Activated CD4-positive, alpha-beta T cell treated with anti-CD3 and anti-CD28 coated beads for 36 hours (primary cell): Measurements from ENCODE around the gene LCP1. TPM values are rescaled to one million over a fixed set of nuclear protein-coding genes. Genes with fewer than 3 reads are reported as not detected.

ENCODE experiments used
- ATAC-seq: fragments of 200-7000 bp; cut with Tn5 transposase; one replicate; pipeline ENCODE4 v1.10.0; 2021; ENCODE audit warnings: mild to moderate bottlenecking, moderate library complexity
- CTCF ChIA-PET: fragments of 350-600 bp; sonication (Branson Sonifier 250); formaldehyde crosslinking; loops from one replicate; lab custom pipeline; 2021; ENCODE audit warnings: antibody characterized with exemption; lab: Charles Lee
- POLR2A ChIA-PET: fragments of 350-600 bp; sonication (Branson Sonifier 250); formaldehyde crosslinking; loops from one replicate; lab custom pipeline; 2021; ENCODE audit warnings: antibody characterized with exemption, inconsistent platforms; lab: Charles Lee
- DNase-seq: peaks from one replicate; pipeline ENCODE4 v3.0.0-alpha.2; 2020
- H3K27ac Mint-ChIP-seq: one replicate; pipeline ENCODE4 v1.8.0; 2021; ENCODE audit warnings: mixed read lengths
- H3K27me3 Mint-ChIP-seq: one replicate; pipeline ENCODE4 v1.8.0; 2021; ENCODE audit warnings: mixed read lengths
- H3K36me3 Mint-ChIP-seq: one replicate; pipeline ENCODE4 v1.8.0; 2021; ENCODE audit warnings: low read depth, mixed read lengths
- H3K4me1 Mint-ChIP-seq: one replicate; pipeline ENCODE4 v1.8.0; 2021; ENCODE audit warnings: mixed read lengths
- H3K4me3 Mint-ChIP-seq: one replicate; pipeline ENCODE4 v1.8.0; 2021; ENCODE audit warnings: mild to moderate bottlenecking, moderate library complexity, mixed read lengths
- H3K9me3 Mint-ChIP-seq: one replicate; pipeline ENCODE4 v1.8.0; 2021; ENCODE audit warnings: low read depth, mixed read lengths
- intact Hi-C, 2 experiments: fragments of 100-400 bp; cut with DNase I in 1 of 2; cut with micrococcal nuclease in 1 of 2; formaldehyde crosslinking; loops; one replicate each; pipeline versions ENCODE4 v1.14.2 to v1.15.1; 2022 to 2024; cut with DNase I, micrococcal nuclease
- total RNA-seq, 2 experiments: library from RNA; stranded (reverse); gene quantifications; one replicate each; pipeline ENCODE4 v1.2.3, GENCODE V29; 2021

The LCP1 gene
- total RNA-seq, 2 experiments from 2014 or later = 1,060 to 1,089 TPM

GRCh38 chr13:46181377-46181839 is 569 bp downstream of the LCP1 start:
- Mint-ChIP-seq H3K4me1 (peaks cover 54% of the 10 kb centered on the region), H3K27me3 (no peaks in the 10 kb centered on the region), H3K4me3 (peak overlapping the region; percentile 97), H3K9me3 (no peaks in the 10 kb centered on the region), H3K27ac (peak overlapping the region; percentile 98), H3K36me3 (peaks cover 45% of the 10 kb centered on the region)
- ChIA-PET POLR2A (interaction anchor here (0.7 to 1.9 kb wide), 6 partner anchors 9 to 32 kb away, joined by 3 to 7 read pairs (median 3); no protein-coding TSS in a partner anchor), CTCF (interaction anchor here (0.6 to 8.3 kb wide), 9 partner anchors 8 to 46 kb away, joined by 3 to 69 read pairs (median 3); no protein-coding TSS in a partner anchor)
- DNase-seq = no peak
- intact Hi-C loops = loop anchor here (1.0 to 10.0 kb wide), 10 partner anchors 34 to 1856 kb away; partner anchors contain the start of genes ESD (in 1 of the 2), NUDT15 (in 1 of the 2), RUBCNL (in 1 of the 2) and TPT1 (in 1 of the 2)
- no peak for ATAC-seq

DNA sequence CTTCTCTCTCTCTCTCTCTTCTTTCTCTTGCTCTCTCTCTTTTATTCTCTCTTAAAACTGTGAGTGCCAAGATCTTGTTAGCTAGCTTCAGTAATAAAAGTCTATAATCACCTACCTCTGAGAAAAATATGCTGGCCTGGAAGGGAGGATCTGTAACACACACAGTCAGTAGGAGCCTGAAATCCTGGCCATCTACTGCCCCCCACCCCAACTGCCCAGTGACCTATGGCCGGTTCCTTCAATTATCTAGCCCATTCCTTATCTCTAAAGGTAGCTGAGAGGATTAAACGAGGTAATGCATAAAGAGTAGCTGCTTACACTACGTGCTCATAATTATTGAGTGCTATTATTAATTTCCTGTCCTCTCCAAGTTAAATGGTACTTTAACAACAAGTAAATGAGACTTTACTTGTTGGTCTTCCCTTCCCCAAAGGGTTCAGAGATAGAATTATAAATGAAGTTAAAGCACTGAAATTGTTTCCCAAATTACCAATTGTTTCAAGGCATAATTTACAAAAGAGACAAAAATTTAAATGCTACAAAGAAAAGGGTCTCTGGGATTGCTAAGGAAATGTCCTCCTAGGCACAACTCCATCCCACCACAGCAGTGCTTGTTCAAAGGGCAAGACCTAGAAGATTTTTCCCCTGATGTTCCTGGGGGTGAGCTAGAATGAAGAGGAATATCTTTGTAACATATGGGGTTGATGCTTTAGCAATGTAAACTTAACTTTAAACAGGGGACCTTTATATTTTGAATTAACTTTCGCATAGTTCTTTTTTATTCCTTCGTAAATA is 1.8 kb downstream of the LCP1 start:
- ChIA-PET POLR2A (interaction anchor here (3.1 kb wide), 1 partner anchor 12 kb away, joined by 25 read pairs; no protein-coding TSS in a partner anchor), CTCF (interaction anchor here (1.4 to 8.3 kb wide), 4 partner anchors 12 to 31 kb away, joined by 3 to 69 read pairs (median 10); no protein-coding TSS in a partner anchor)
- peak overlapping the region; percentile 97 for H3K4me3 Mint-ChIP-seq
- ATAC-seq (no peak), DNase-seq (no peak)
- intact Hi-C loops = loop anchor here (1.0 to 10.0 kb wide), 12 partner anchors 12 to 1857 kb away; partner anchors contain the start of genes ESD (in 1 of the 2), LRCH1 (in 1 of the 2), NUDT15 (in 1 of the 2) and RUBCNL (in 1 of the 2)
- H3K27ac Mint-ChIP-seq = peak overlapping the region; percentile 98
- H3K4me1 Mint-ChIP-seq = peaks cover 62% of the 10 kb centered on the region
- peaks cover 55% of the 10 kb centered on the region for H3K36me3 Mint-ChIP-seq
- no peaks in the 10 kb centered on the region for H3K9me3 Mint-ChIP-seq
- H3K27me3 Mint-ChIP-seq = no peaks in the 10 kb centered on the region

- POLR2A ChIA-PET = interaction anchor here (1.1 to 3.1 kb wide), 4 partner anchors 10 to 30 kb away, joined by 3 to 25 read pairs (median 6); no protein-coding TSS in a partner anchor
- Mint-ChIP-seq H3K4me1 (peaks cover 62% of the 10 kb centered on the region), H3K4me3 (peak overlapping the region; percentile 97), H3K36me3 (peaks cover 58% of the 10 kb centered on the region), H3K27ac (peak overlapping the region; percentile 98), H3K9me3 (no peaks in the 10 kb centered on the region), H3K27me3 (no peaks in the 10 kb centered on the region)
- ATAC-seq (no peak), DNase-seq (peak; percentile 88)
- intact Hi-C loops = loop anchor here (1.0 to 10.0 kb wide), 3 partner anchors 11 to 845 kb away; partner anchors contain the start of gene LRCH1 (in 1 of the 2)
- CTCF ChIA-PET = interaction anchor here (0.9 to 8.3 kb wide), 8 partner anchors 7 to 110 kb away, joined by 4 to 69 read pairs (median 8); no protein-coding TSS in a partner anchor
Measured at GRCh38 chr13:46179491-46179908, 2.5 kb downstream of the LCP1 start.

DNA sequence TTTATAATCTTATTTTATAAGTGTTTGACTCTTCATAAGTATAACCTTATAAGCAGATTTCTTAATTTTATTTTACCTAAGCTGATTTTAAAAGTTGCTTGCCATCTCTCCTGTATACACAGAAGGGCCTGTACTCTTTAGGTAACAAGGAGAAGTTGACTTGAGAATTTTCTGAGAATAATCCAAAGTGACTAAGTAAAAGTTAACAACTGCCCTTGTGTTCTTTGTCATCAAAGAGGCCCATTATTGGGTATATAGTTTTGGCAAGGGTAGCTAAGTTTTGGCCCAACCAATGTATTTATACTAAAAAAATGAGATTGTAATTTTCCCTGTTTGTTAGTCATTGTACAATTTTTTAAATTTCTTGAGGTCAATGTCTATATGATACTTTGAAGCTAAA is 3.2 kb downstream of the LCP1 start:
- H3K27ac Mint-ChIP-seq = peak overlapping the region; percentile 98
- DNase-seq (no peak), ATAC-seq (no peak)
- H3K36me3 Mint-ChIP-seq = peaks cover 63% of the 10 kb centered on the region
- POLR2A ChIA-PET = interaction anchor here (1.1 to 3.1 kb wide), 4 partner anchors 9 to 29 kb away, joined by 3 to 25 read pairs (median 6); no protein-coding TSS in a partner anchor
- intact Hi-C loops = loop anchor here (1.0 to 10.0 kb wide), 3 partner anchors 11 to 844 kb away; partner anchors contain the start of gene LRCH1 (in 1 of the 2)
- H3K9me3 Mint-ChIP-seq = no peaks in the 10 kb centered on the region
- H3K4me3 Mint-ChIP-seq = peak overlapping the region; percentile 97
- H3K4me1 Mint-ChIP-seq = peaks cover 61% of the 10 kb centered on the region
- H3K27me3 Mint-ChIP-seq = no peaks in the 10 kb centered on the region
- CTCF ChIA-PET = interaction anchor here (0.9 to 8.3 kb wide), 8 partner anchors 8 to 111 kb away, joined by 4 to 69 read pairs (median 8); no protein-coding TSS in a partner anchor

- Mint-ChIP-seq H3K9me3 (no peaks in the 10 kb centered on the region), H3K27me3 (no peaks in the 10 kb centered on the region), H3K4me1 (peaks cover 61% of the 10 kb centered on the region), H3K27ac (peak overlapping the region; percentile 92), H3K36me3 (peaks cover 69% of the 10 kb centered on the region), H3K4me3 (peak overlapping the region; percentile 97)
- ChIA-PET POLR2A (interaction anchor here (2.0 to 3.1 kb wide), 2 partner anchors 10 to 13 kb away, joined by 8 to 25 read pairs; no protein-coding TSS in a partner anchor), CTCF (interaction anchor here (1.0 to 8.3 kb wide), 5 partner anchors 8 to 18 kb away, joined by 4 to 69 read pairs (median 13); no protein-coding TSS in a partner anchor)
- ATAC-seq (no peak), DNase-seq (no peak)
- intact Hi-C loops = loop anchor here (2.0 to 10.0 kb wide), 2 partner anchors 375 to 843 kb away; partner anchors contain the start of gene LRCH1 (in 1 of the 2)
Measured at GRCh38 chr13:46178143-46178542, 3.8 kb downstream of the LCP1 start.

DNA sequence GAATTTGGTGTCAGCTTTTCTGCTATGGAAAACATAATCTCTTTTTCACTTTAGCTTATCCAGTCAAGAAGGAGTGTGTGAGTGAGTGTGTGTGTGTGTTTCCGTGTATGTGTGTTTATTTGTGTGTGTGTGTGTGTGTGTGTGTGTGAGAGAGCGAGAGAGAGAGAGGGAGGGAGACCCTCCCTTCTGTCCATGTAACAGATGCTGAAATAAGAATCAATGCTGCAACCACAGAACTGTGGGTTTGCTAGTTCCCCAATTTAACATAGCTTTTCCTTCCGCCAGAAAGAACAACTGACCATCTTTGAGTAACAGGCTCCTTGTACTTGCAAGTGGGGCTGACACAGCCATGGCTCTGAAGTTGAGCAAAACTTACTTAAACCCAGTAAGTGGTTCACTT is 5.2 kb downstream of the LCP1 start:
- H3K27me3 Mint-ChIP-seq = no peaks in the 10 kb centered on the region
- H3K9me3 Mint-ChIP-seq = no peaks in the 10 kb centered on the region
- peak overlapping the region; percentile 97 for H3K4me3 Mint-ChIP-seq
- ChIA-PET CTCF (interaction anchor here (0.8 to 8.3 kb wide), 6 partner anchors 9 to 30 kb away, joined by 3 to 69 read pairs (median 4); no protein-coding TSS in a partner anchor), POLR2A (interaction anchor here (0.6 to 1.5 kb wide), 3 partner anchors 8 to 781 kb away, joined by 3 to 5 read pairs (median 3); no protein-coding TSS in a partner anchor)
- DNase-seq (no peak), ATAC-seq (no peak)
- peak overlapping the region; percentile 92 for H3K27ac Mint-ChIP-seq
- peaks cover 65% of the 10 kb centered on the region for H3K4me1 Mint-ChIP-seq
- H3K36me3 Mint-ChIP-seq = peaks cover 81% of the 10 kb centered on the region
- intact Hi-C loops = loop anchor here in 1 of 2 experiments (10.0 kb wide), 1 partner anchor 842 kb away; no protein-coding TSS in a partner anchor

DNA sequence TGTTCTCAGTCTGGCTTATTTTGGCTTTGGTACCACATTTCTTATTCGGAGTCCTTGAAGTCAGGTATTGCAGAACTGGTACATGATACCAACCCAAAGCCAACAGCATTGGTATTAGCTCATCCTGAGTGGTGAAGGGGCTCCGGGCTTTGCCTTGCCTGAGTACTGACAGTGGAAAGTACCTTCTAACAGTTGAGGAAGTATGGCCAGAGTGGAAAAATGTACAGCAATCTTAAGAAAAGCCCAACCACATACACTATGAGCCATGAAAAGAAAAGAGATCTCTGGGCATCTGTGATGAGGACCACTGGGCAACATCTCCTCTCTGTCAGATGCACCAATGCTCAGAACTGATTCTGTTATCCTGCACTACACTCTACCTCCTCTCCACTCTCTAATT is 8.3 kb downstream of the LCP1 start:
- CTCF ChIA-PET = interaction anchor here (0.6 to 8.3 kb wide), 5 partner anchors 8 to 176 kb away, joined by 3 to 69 read pairs (median 3); partner anchors contain the start of gene LCP1
- POLR2A ChIA-PET = interaction anchor here (1.6 kb wide), 1 partner anchor 8 kb away, joined by 5 read pairs; no protein-coding TSS in a partner anchor
- DNase-seq = peak; percentile 60
- Mint-ChIP-seq H3K4me3 (peak overlapping the region; percentile 67), H3K27me3 (no peaks in the 10 kb centered on the region), H3K9me3 (no peaks in the 10 kb centered on the region), H3K36me3 (peaks cover 85% of the 10 kb centered on the region), H3K27ac (peak overlapping the region; percentile 85), H3K4me1 (peaks cover 90% of the 10 kb centered on the region)
- intact Hi-C loops = loop anchor here in 1 of 2 experiments (10.0 kb wide), 1 partner anchor 839 kb away; no protein-coding TSS in a partner anchor
- peak; percentile 43 for ATAC-seq

GRCh38 chr13:46172531-46172991 is 9.4 kb downstream of the LCP1 start:
- ChIA-PET POLR2A (interaction anchor here (0.7 to 1.1 kb wide), 2 partner anchors 9 to 71 kb away, joined by 3 to 7 read pairs; partner anchors contain the start of gene LCP1), CTCF (interaction anchor here (0.9 to 6.2 kb wide), 8 partner anchors 9 to 149 kb away, joined by 3 to 57 read pairs (median 4); partner anchors contain the start of gene LCP1)
- peaks cover 84% of the 10 kb centered on the region for H3K36me3 Mint-ChIP-seq
- peak; percentile 40 for ATAC-seq
- H3K4me3 Mint-ChIP-seq = peak overlapping the region; percentile 67
- H3K27ac Mint-ChIP-seq = peak overlapping the region; percentile 85
- peaks cover 93% of the 10 kb centered on the region for H3K4me1 Mint-ChIP-seq
- DNase-seq = peak; percentile 71
- H3K27me3 Mint-ChIP-seq = no peaks in the 10 kb centered on the region
- intact Hi-C loops = loop anchor here in 1 of 2 experiments (1.0 to 10.0 kb wide), 2 partner anchors 10 to 838 kb away; partner anchors contain the start of gene LCP1
- H3K9me3 Mint-ChIP-seq = no peaks in the 10 kb centered on the region

GRCh38 chr13:46171739-46172138 is 10.2 kb downstream of the LCP1 start:
- H3K27ac Mint-ChIP-seq = peak overlapping the region; percentile 85

More at GRCh38 chr13:46171739-46172138, 10.2 kb downstream of the LCP1 start:
- ATAC-seq (no peak), DNase-seq (no peak)
- ChIA-PET POLR2A (interaction anchor here (0.7 to 1.1 kb wide), 2 partner anchors 11 to 72 kb away, joined by 3 to 7 read pairs; no protein-coding TSS in a partner anchor), CTCF (interaction anchor here (0.9 to 6.2 kb wide), 9 partner anchors 8 to 150 kb away, joined by 3 to 57 read pairs (median 5); no protein-coding TSS in a partner anchor)
- Mint-ChIP-seq H3K4me1 (peaks cover 96% of the 10 kb centered on the region), H3K27me3 (no peaks in the 10 kb centered on the region), H3K4me3 (peak overlapping the region; percentile 67), H3K36me3 (peaks cover 81% of the 10 kb centered on the region), H3K9me3 (no peaks in the 10 kb centered on the region)
- intact Hi-C loops = loop anchor here in 1 of 2 experiments (1.0 to 10.0 kb wide), 2 partner anchors 11 to 837 kb away; partner anchors contain the start of gene LCP1
